AG10803 (cell line): ENCODE data around the gene ARHGAP15.

Experiments
- DNase-seq: peaks from one replicate; pipeline ENCODE4 v3.0.0; 2010; ENCODE audit warnings: low read depth
- H3K4me3 ChIP-seq: 2 replicates; pipeline ENCODE4 v1.5.1; 2011; ENCODE audit warnings: mild to moderate bottlenecking, low read length, control low read depth
- TF ChIP-seq, protein P1 (sequence below): conservative IDR thresholded peaks from 2 replicates; pipeline ENCODE4 v1.5.1; 2011; ENCODE audit warnings: mild to moderate bottlenecking, low read length, control low read depth, inconsistent platforms

ARHGAP15 gene

GRCh38 chr2:143282684-143283083, 153.5 kb downstream of the ARHGAP15 start:
- TF ChIP-seq, protein P1, sequence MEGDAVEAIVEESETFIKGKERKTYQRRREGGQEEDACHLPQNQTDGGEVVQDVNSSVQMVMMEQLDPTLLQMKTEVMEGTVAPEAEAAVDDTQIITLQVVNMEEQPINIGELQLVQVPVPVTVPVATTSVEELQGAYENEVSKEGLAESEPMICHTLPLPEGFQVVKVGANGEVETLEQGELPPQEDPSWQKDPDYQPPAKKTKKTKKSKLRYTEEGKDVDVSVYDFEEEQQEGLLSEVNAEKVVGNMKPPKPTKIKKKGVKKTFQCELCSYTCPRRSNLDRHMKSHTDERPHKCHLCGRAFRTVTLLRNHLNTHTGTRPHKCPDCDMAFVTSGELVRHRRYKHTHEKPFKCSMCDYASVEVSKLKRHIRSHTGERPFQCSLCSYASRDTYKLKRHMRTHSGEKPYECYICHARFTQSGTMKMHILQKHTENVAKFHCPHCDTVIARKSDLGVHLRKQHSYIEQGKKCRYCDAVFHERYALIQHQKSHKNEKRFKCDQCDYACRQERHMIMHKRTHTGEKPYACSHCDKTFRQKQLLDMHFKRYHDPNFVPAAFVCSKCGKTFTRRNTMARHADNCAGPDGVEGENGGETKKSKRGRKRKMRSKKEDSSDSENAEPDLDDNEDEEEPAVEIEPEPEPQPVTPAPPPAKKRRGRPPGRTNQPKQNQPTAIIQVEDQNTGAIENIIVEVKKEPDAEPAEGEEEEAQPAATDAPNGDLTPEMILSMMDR = no peak; the same call in 1 of the 2 replicates
- H3K4me3 ChIP-seq = no peak overlapping the region
- DNase-seq = no peak

GRCh38 chr2:143284087-143284675, 155.0 kb downstream of the ARHGAP15 start:
- DNase-seq = peak; percentile 40
- no peak overlapping the region for H3K4me3 ChIP-seq
- TF ChIP-seq, protein P1 = peak; percentile 81

- no peak overlapping the region for H3K4me3 ChIP-seq
- TF ChIP-seq, protein P1 = no peak
- no peak for DNase-seq
Measured at GRCh38 chr2:143289025-143289424, 159.8 kb downstream of the ARHGAP15 start.

DNA sequence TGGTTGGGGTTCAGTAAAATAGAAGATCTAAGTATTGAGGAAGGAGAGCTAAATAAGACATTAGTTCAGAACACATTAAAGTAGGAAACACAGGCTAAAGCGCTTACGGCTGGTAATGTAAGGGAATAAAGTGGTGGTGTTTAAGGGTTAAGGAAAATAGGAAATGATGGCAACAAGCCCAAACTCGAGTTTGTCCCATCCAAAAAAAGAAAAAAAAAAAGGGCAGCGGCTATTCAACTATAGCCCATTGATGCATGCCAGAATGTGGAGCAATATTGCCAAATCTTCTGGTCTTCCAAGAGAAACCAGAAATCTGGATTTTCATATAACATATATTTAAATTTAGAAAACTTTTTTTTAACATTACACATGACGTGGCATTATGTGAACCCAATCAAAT, 161.0 kb downstream of the ARHGAP15 start:
- TF ChIP-seq, protein P1 = no peak

DNA sequence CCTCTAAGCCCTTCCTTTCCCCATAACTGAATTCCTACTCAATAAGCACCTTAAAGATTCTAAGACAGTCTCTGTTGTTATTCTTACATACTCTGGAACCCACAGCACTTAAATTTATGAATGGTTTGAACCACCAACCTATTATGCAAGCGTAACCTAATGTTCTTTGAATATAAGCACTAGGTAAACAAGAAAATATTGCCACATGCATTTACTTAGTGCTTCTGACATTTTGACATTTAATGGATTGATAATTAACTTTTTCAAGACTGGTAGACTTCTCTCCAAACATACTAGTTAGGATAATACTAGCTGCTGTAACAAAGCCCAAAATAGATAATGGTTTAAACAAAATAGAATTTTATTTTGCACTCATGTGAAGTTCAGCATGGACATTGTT, 164.8 kb downstream of the ARHGAP15 start:
- TF ChIP-seq, protein P1 = no peak
- no peak for DNase-seq
- H3K4me3 ChIP-seq = no peak overlapping the region

More for the DNA sequence above, 161.0 kb downstream of the ARHGAP15 start:
- no peak for DNase-seq
- no peak overlapping the region for H3K4me3 ChIP-seq

GRCh38 chr2:143296089-143296488, 166.9 kb downstream of the ARHGAP15 start:
- no peak overlapping the region for H3K4me3 ChIP-seq
- TF ChIP-seq, protein P1 = no peak
- no peak for DNase-seq

- DNase-seq = no peak
- H3K4me3 ChIP-seq = no peak overlapping the region
- TF ChIP-seq, protein P1 = no peak
Measured at GRCh38 chr2:143297182-143297581, 168.0 kb downstream of the ARHGAP15 start.
